Neural progenitor cell (in vitro differentiated cells): ENCODE measurements around the gene MSANTD1. TPM values are rescaled to one million over a fixed set of nuclear protein-coding genes. Genes with fewer than 3 reads are reported as not detected.

Source experiments
- DNase-seq: peaks from one replicate; pipeline ENCODE4 v3.0.0-alpha.2; 2016; ENCODE audit warnings: low spot score
- H2AFZ ChIP-seq: fragments of 200-600 bp; sonication (generic); replicated peaks from 2 replicates; pipeline ENCODE4 v1.6.1; 2016; ENCODE audit warnings: antibody characterized with exemption
- H3F3A ChIP-seq: fragments of 200-600 bp; sonication (generic); 2 replicates; pipeline ENCODE4 v1.6.1; 2016; ENCODE audit warnings: antibody characterized with exemption, low read depth
- H3K27ac ChIP-seq: fragments of 200-600 bp; sonication (generic); 2 replicates; pipeline ENCODE4 v1.5.1; 2016; ENCODE audit warnings: mild to moderate bottlenecking
- H3K27me3 ChIP-seq: fragments of 200-600 bp; sonication (generic); 2 replicates; pipeline ENCODE4 v1.6.1; 2016; ENCODE audit warnings: mild to moderate bottlenecking, moderate library complexity
- H3K36me3 ChIP-seq: fragments of 200-600 bp; sonication (generic); 2 replicates; pipeline ENCODE4 v1.5.1; 2016
- H3K4me1 ChIP-seq: fragments of 200-600 bp; sonication (generic); 2 replicates; pipeline ENCODE4 v1.6.1; 2016; ENCODE audit warnings: mixed run types
- H3K4me2 ChIP-seq: fragments of 200-600 bp; sonication (generic); 2 replicates; pipeline ENCODE4 v1.6.1; 2016
- H3K4me3 ChIP-seq: fragments of 200-600 bp; sonication (generic); 2 replicates; pipeline ENCODE4 v1.5.1; 2016
- H3K79me2 ChIP-seq: fragments of 200-600 bp; sonication (generic); 2 replicates; pipeline ENCODE4 v1.6.1; 2016; ENCODE audit warnings: low read depth
- H3K9ac ChIP-seq: fragments of 200-600 bp; sonication (generic); 2 replicates; pipeline ENCODE4 v1.6.1; 2016
- H3K9me3 ChIP-seq: fragments of 200-600 bp; sonication (generic); 2 replicates; pipeline ENCODE4 v1.5.1; 2016; ENCODE audit warnings: low read depth
- H4K20me1 ChIP-seq: fragments of 200-600 bp; sonication (generic); 2 replicates; pipeline ENCODE4 v1.6.1; 2016; ENCODE audit warnings: low read depth
- H3K27ac Mint-ChIP-seq: 3 replicates; pipeline ENCODE4 v1.8.0; 2021; ENCODE audit warnings: mixed read lengths
- H3K27me3 Mint-ChIP-seq: 2 replicates; pipeline ENCODE4 v1.8.0; 2022; ENCODE audit warnings: low read depth, mild to moderate bottlenecking, inconsistent platforms, moderate library complexity, mixed read lengths; ENCODE audit not compliant: insufficient read depth
- H3K36me3 Mint-ChIP-seq: 3 replicates; pipeline ENCODE4 v1.8.0; 2021; ENCODE audit warnings: mixed read lengths
- H3K4me1 Mint-ChIP-seq: 3 replicates; pipeline ENCODE4 v1.8.0; 2021; ENCODE audit warnings: mixed read lengths
- H3K4me3 Mint-ChIP-seq: 3 replicates; pipeline ENCODE4 v1.8.0; 2021; ENCODE audit warnings: mild to moderate bottlenecking, moderate library complexity, mixed read lengths
- H3K9me3 Mint-ChIP-seq: 3 replicates; pipeline ENCODE4 v1.8.0; 2020; ENCODE audit warnings: mixed read lengths
- EZH2 ChIP-seq: fragments of 200-600 bp; sonication (generic); IDR thresholded peaks from 2 replicates; pipeline ENCODE4 v1.6.1; 2017; ENCODE audit warnings: antibody characterized with exemption, mild to moderate bottlenecking, moderate library complexity
- EZH2phosphoT487 ChIP-seq: fragments of 200-600 bp; sonication (generic); IDR thresholded peaks from 2 replicates; pipeline ENCODE4 v1.6.1; 2017; ENCODE audit warnings: antibody characterized with exemption
- total RNA-seq: library from RNA; depleted of rRNA; stranded (reverse); fragments of >200 nt; gene quantifications from 2 replicates; pipeline ENCODE4 v1.2.3, GENCODE V29; 2015; ENCODE audit warnings: low replicate concordance
- TF ChIP-seq, protein P1 (sequence below): fragments of 200-600 bp; sonication (generic); IDR thresholded peaks from 2 replicates; pipeline ENCODE4 v1.5.1; 2017; ENCODE audit warnings: antibody characterized with exemption, mild to moderate bottlenecking

The MSANTD1 gene
- total RNA-seq, 1 donor from 2014 or later, result 0.17 TPM

DNA sequence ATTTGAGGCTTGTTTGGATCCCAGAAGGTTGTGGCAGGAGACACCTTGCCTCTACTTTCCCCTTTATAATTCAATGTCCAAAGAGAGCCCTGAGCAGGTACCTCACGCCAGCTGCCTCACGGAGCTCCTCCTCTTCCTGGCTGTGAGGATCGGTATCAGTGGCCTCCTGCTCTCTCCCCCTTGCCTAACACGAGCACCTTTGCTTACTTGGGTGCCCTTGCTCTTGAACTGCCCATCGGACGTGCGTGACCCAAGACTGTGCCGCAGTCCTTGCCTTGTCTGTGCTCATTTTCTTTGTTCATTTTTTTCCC is 27.8 kb upstream of the MSANTD1 start:
- no peak overlapping the region for H3K27ac Mint-ChIP-seq
- no peak for DNase-seq
- peaks cover 11% of the 10 kb centered on the region for H3K4me1 ChIP-seq
- no peak overlapping the region for H2AFZ ChIP-seq
- no peaks in the 10 kb centered on the region for H3K79me2 ChIP-seq
- H3K4me3 Mint-ChIP-seq, result no peak overlapping the region
- peaks cover 30% of the 10 kb centered on the region for H3K36me3 Mint-ChIP-seq
- H3K9me3 Mint-ChIP-seq, result no peaks in the 10 kb centered on the region
- no peak overlapping the region for H3K9ac ChIP-seq
- H4K20me1 ChIP-seq, result peaks cover 15% of the 10 kb centered on the region
- TF ChIP-seq EZH2phosphoT487 (no peak), EZH2 (no peak)
- TF ChIP-seq, protein P1, sequence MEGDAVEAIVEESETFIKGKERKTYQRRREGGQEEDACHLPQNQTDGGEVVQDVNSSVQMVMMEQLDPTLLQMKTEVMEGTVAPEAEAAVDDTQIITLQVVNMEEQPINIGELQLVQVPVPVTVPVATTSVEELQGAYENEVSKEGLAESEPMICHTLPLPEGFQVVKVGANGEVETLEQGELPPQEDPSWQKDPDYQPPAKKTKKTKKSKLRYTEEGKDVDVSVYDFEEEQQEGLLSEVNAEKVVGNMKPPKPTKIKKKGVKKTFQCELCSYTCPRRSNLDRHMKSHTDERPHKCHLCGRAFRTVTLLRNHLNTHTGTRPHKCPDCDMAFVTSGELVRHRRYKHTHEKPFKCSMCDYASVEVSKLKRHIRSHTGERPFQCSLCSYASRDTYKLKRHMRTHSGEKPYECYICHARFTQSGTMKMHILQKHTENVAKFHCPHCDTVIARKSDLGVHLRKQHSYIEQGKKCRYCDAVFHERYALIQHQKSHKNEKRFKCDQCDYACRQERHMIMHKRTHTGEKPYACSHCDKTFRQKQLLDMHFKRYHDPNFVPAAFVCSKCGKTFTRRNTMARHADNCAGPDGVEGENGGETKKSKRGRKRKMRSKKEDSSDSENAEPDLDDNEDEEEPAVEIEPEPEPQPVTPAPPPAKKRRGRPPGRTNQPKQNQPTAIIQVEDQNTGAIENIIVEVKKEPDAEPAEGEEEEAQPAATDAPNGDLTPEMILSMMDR, result no peak
- H3K4me2 ChIP-seq, result no peak overlapping the region
- no peak overlapping the region for H3K4me3 ChIP-seq
- H3K36me3 ChIP-seq, result no peaks in the 10 kb centered on the region
- no peaks in the 10 kb centered on the region for H3K4me1 Mint-ChIP-seq
- H3F3A ChIP-seq, result no peaks in the 10 kb centered on the region
- H3K27me3 ChIP-seq, result no peaks in the 10 kb centered on the region
- no peak overlapping the region for H3K27ac ChIP-seq
- no peaks in the 10 kb centered on the region for H3K9me3 ChIP-seq
- H3K27me3 Mint-ChIP-seq, result peaks cover 2% of the 10 kb centered on the region

DNA sequence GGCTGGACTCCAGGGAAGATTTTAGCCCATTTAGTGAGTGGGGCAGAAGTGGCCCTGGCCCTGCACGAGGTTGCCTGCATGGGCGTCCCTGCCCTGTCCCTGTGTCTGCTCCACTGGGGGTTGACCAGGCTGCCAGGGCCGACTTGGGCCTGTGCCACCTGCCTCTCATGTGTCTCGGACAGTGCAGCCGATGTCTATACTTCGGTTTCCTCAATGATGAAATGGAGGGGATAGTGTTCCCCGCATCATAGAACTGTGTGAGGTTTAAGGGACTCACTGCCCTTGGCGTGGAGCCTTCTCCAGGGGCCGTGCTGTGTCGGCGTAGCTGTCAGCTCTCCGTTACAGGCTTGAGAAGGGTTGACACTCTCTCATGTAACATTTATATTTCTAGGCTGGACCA is 27.0 kb upstream of the MSANTD1 start:
- Mint-ChIP-seq H3K4me1 (no peaks in the 10 kb centered on the region), H3K27ac (no peak overlapping the region), H3K36me3 (peaks cover 29% of the 10 kb centered on the region), H3K27me3 (peaks cover 6% of the 10 kb centered on the region), H3K4me3 (no peak overlapping the region), H3K9me3 (no peaks in the 10 kb centered on the region)
- peaks cover 11% of the 10 kb centered on the region for H3K4me1 ChIP-seq
- H3K9me3 ChIP-seq, result no peaks in the 10 kb centered on the region
- no peak overlapping the region for H2AFZ ChIP-seq
- H3F3A ChIP-seq, result no peaks in the 10 kb centered on the region
- no peaks in the 10 kb centered on the region for H3K79me2 ChIP-seq
- no peak overlapping the region for H3K4me3 ChIP-seq
- no peak overlapping the region for H3K27ac ChIP-seq
- peaks cover 15% of the 10 kb centered on the region for H4K20me1 ChIP-seq
- no peak overlapping the region for H3K9ac ChIP-seq
- no peaks in the 10 kb centered on the region for H3K27me3 ChIP-seq
- H3K36me3 ChIP-seq, result no peaks in the 10 kb centered on the region
- no peak overlapping the region for H3K4me2 ChIP-seq
- DNase-seq, result no peak
- TF ChIP-seq, protein P1, result no peak
- TF ChIP-seq EZH2 (no peak), EZH2phosphoT487 (no peak)

DNA sequence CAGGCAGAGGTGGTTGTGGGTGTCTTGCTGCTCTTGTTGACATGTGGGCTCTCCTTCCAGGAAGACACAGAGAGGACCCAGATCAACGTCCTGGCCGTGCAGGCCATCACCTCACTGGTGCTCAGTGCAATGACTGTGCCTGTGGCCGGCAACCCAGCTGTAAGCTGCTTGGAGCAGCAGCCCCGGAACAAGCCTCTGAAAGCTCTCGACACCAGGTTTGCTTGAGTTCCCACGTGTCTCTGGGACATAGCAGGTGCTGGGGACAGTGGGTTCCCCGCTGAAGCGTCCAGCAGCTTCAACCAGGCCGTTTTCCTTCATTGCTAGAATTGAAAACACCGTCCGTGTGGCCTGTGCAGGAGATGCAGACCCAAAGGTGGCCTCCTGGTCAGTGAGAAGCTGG is 25.6 kb upstream of the MSANTD1 start:
- Histone ChIP-seq H3F3A (no peaks in the 10 kb centered on the region), H4K20me1 (peaks cover 15% of the 10 kb centered on the region), H3K4me3 (no peak overlapping the region), H3K79me2 (no peaks in the 10 kb centered on the region), H3K27me3 (no peaks in the 10 kb centered on the region), H3K9me3 (no peaks in the 10 kb centered on the region), H2AFZ (no peak overlapping the region), H3K4me1 (peaks cover 11% of the 10 kb centered on the region), H3K9ac (no peak overlapping the region), H3K36me3 (no peaks in the 10 kb centered on the region), H3K27ac (no peak overlapping the region), H3K4me2 (no peak overlapping the region)
- no peak for DNase-seq
- Mint-ChIP-seq H3K27me3 (peaks cover 5% of the 10 kb centered on the region), H3K9me3 (no peaks in the 10 kb centered on the region), H3K36me3 (peaks cover 22% of the 10 kb centered on the region), H3K27ac (no peak overlapping the region), H3K4me1 (no peaks in the 10 kb centered on the region), H3K4me3 (no peak overlapping the region)
- TF ChIP-seq EZH2phosphoT487 (no peak), EZH2 (no peak)
- TF ChIP-seq, protein P1, result no peak
